GM12878 (cell line): Measurements from ENCODE around the gene ZNF512B.

Experiments
- CTCF ChIP-seq, 3 experiments: IDR thresholded peaks in 2 of 3; conservative IDR thresholded peaks in 1 of 3; 2 replicates each; pipeline ENCODE4 v1.5.1; 2011; ENCODE audit warnings: low read depth in 3 of 3, low read length in 3 of 3, mild to moderate bottlenecking in 3 of 3, control low read depth in 2 of 3, moderate library complexity in 2 of 3, inconsistent platforms in 1 of 3, mixed read lengths in 1 of 3; ENCODE audit not compliant: control insufficient read depth in 2 of 3, insufficient read depth in 1 of 3; ENCODE audit errors: extremely low read depth in 1 of 3
- MXI1 ChIP-seq: fragments of 150-350 bp; IDR thresholded peaks from 2 replicates; pipeline ENCODE4 v1.6.1; 2011; ENCODE audit warnings: low read depth, mild to moderate bottlenecking, inconsistent platforms, low read length, improper control_type of control experiment
- SMARCA5 ChIP-seq: fragments of 450-650 bp; IDR thresholded peaks from 2 replicates; pipeline ENCODE4 v1.6.1; 2017; ENCODE audit warnings: mild to moderate bottlenecking
- USF2 ChIP-seq: IDR thresholded peaks from 2 replicates; pipeline ENCODE4 v1.6.1; 2011; ENCODE audit warnings: low read depth, low read length, improper control_type of control experiment, borderline replicate concordance
- YY1 ChIP-seq: IDR thresholded peaks from 2 replicates; pipeline ENCODE4 v1.6.1; 2011; ENCODE audit warnings: low read depth, mild to moderate bottlenecking, low read length
- ZNF217 ChIP-seq: fragments of 450-650 bp; IDR thresholded peaks from 2 replicates; pipeline ENCODE4 v1.6.1; 2017; ENCODE audit warnings: antibody characterized with exemption, mild to moderate bottlenecking

- TF ChIP-seq YY1 (no peak), CTCF (IDR thresholded peaks at IDR 0.05 in 2 of 3, conservative IDR thresholded peaks at IDR 0.05 in 1 of 3; ENCODE audit: control insufficient read depth in 2 of 3, extremely low read depth in 1 of 3, insufficient read depth in 1 of 3, low read depth in 3 of 3, low read length in 3 of 3) (no peak), USF2 (no peak), MXI1 (no peak), SMARCA5 (no peak), ZNF217 (no peak)
These were observed 29.1 kb downstream of the ZNF512B start for GRCh38 chr20:63940472-63941266.
